HepG2 (cell line): ENCODE results near the gene PKP4. TPM values are rescaled to one million over a fixed set of nuclear protein-coding genes. Genes with fewer than 3 reads are reported as not detected.

Source experiments
- AFF4 ChIP-seq: sonication (generic); formaldehyde crosslinking; IDR thresholded peaks from 2 replicates; pipeline ENCODE4 v1.4.0; 2020; ENCODE audit warnings: missing genetic modification reagents
- FOXP1 ChIP-seq, 2 experiments: fragments of 450-650 bp in 1 of 2; IDR thresholded peaks; 2 replicates each; pipeline ENCODE4 v1.6.1; 2017 to 2018; ENCODE audit warnings: antibody characterized with exemption in 1 of 2
- FUBP1 ChIP-seq: sonication (generic); formaldehyde crosslinking; IDR thresholded peaks from 2 replicates; pipeline ENCODE4 v1.5.1; 2020; ENCODE audit warnings: missing genetic modification reagents, mild to moderate bottlenecking, borderline replicate concordance
- GABPA ChIP-seq, 2 experiments: IDR thresholded peaks; 2 replicates each; pipeline ENCODE4 v1.6.1; 2011 to 2016; ENCODE audit warnings: low read depth in 2 of 2, low read length in 1 of 2, missing biosample characterization in 1 of 2, missing genetic modification characterization in 1 of 2
- MED1 ChIP-seq: sonication (generic); formaldehyde crosslinking; IDR thresholded peaks from 2 replicates; pipeline ENCODE4 v1.4.0; 2020; ENCODE audit warnings: missing genetic modification reagents
- MXD4 ChIP-seq: IDR thresholded peaks from 2 replicates; pipeline ENCODE4 v1.6.1; 2016; ENCODE audit warnings: mild to moderate bottlenecking, missing biosample characterization, missing genetic modification reagents
- POGK ChIP-seq: sonication (generic); formaldehyde crosslinking; conservative IDR thresholded peaks from 2 replicates; pipeline ENCODE4 v1.8.0; 2022; ENCODE audit warnings: mild to moderate bottlenecking, moderate library complexity, missing genetic modification reagents
- RAD51 ChIP-seq: fragments of 450-650 bp; IDR thresholded peaks from 2 replicates; pipeline ENCODE4 v1.6.1; 2016; ENCODE audit warnings: borderline replicate concordance
- TEF ChIP-seq: sonication (generic); formaldehyde crosslinking; IDR thresholded peaks from 2 replicates; pipeline ENCODE4 v1.5.0; 2020; ENCODE audit warnings: missing genetic modification reagents
- YEATS2 ChIP-seq: sonication (generic); formaldehyde crosslinking; IDR thresholded peaks from 2 replicates; pipeline ENCODE4 v1.4.0; 2020; ENCODE audit warnings: missing genetic modification reagents, borderline replicate concordance
- ZNF816 ChIP-seq: sonication (generic); formaldehyde crosslinking; IDR thresholded peaks from 2 replicates; pipeline ENCODE4 v1.8.0; 2022; ENCODE audit warnings: missing genetic modification reagents, mild to moderate bottlenecking, borderline replicate concordance
- ZSCAN29 ChIP-seq: sonication (generic); formaldehyde crosslinking; conservative IDR thresholded peaks from 2 replicates; pipeline ENCODE4 v1.4.0; 2020; ENCODE audit warnings: mild to moderate bottlenecking, missing genetic modification reagents
- polyA plus RNA-seq, 8 experiments: library from polyadenylated mRNA; depleted of rRNA in 3 of 8; stranded (reverse) in 7 of 8; unstranded in 1 of 8; fragments of >200 nt; fragmentation: Illumina TruSeq in 4 of 8; extraction: Trizol in 4 of 8; gene quantifications; 2 replicates each; pipeline versions ENCODE4 v1.2.1 to v1.2.3, GENCODE V29; 2011 to 2016; ENCODE audit warnings: low read depth in 4 of 8, missing spikeins in 1 of 8, mixed read lengths in 1 of 8; ENCODE audit not compliant: insufficient read depth in 1 of 8
- total RNA-seq, 5 experiments: library from RNA; depleted of rRNA; stranded (reverse); fragments of >200 nt; fragmentation: Illumina TruSeq; extraction: Trizol; gene quantifications; 2 replicates each; pipeline ENCODE4 v1.2.3, GENCODE V29; 2016; ENCODE audit warnings: low read depth in 1 of 5

Gene PKP4
- total and polyA plus RNA-seq, 2 of the 13 experiments (the other 11 are each of a cell fraction or from before 2014, with no cell fraction given), result 80.9 to 90.5 TPM

GRCh38 chr2:158459161-158460003 is 2.6 kb downstream of the PKP4 start (continued):
- TF ChIP-seq YEATS2 (CRISPR knock-in tag), result no peak
- TF ChIP-seq FUBP1 (CRISPR knock-in tag), result no peak
- TF ChIP-seq FOXP1 (IDR thresholded peaks at IDR 0.05), result no peak
- peak; percentile 54; the same call in 1 of the 2 replicates for TF ChIP-seq FOXP1 (CRISPR knock-in tag; IDR thresholded peaks at IDR 0.05)
- TF ChIP-seq MXD4, result 0 out of 2 replicates have a peak, but pooled peaks have one; percentile 15
- peak; percentile 82; the same call in 1 of the 2 replicates for TF ChIP-seq TEF
- no peak for TF ChIP-seq AFF4 (CRISPR knock-in tag)
- peak; percentile 45; the same call in 1 of the 2 replicates for TF ChIP-seq MED1 (CRISPR knock-in tag)
- no peak for TF ChIP-seq ZSCAN29 (CRISPR knock-in tag)
- TF ChIP-seq GABPA (IDR thresholded peaks at IDR 0.05; ENCODE audit: low read depth, low read length), result no peak
- peak; percentile 31; the same call in 1 of the 2 replicates for TF ChIP-seq GABPA (CRISPR knock-in tag; IDR thresholded peaks at IDR 0.05; ENCODE audit: low read depth)
- TF ChIP-seq POGK, result 0 out of 2 replicates have a peak, but pooled peaks have one; percentile 25
- TF ChIP-seq RAD51, result no peak
- peak; percentile 17; the same call in 1 of the 2 replicates for TF ChIP-seq ZNF816 (CRISPR knock-in tag)
